ENCODE results near the gene CLEC2L. TPM values are rescaled to one million over a fixed set of nuclear protein-coding genes. Genes with fewer than 3 reads are reported as not detected.
A peak's percentile ranks its signal among the peaks of the same experiment; 100 is the strongest.

The CLEC2L gene
- total and polyA plus RNA-seq, 2 of the 4 experiments (the other 2 are of a cell fraction), result not detected

- Histone ChIP-seq H2BK15ac (ENCODE audit: low read depth, low read length) (no peak overlapping the region), H3K9me3 (ENCODE audit: control insufficient read depth, insufficient read depth, low read length) (no peaks in the 10 kb centered on the region), H2BK120ac (ENCODE audit: low read depth, low read length) (no peak overlapping the region), H2AK5ac (ENCODE audit: low read depth, low read length) (no peak overlapping the region), H4K5ac (ENCODE audit: low read depth, low read length) (no peak overlapping the region), H3K36me3 (ENCODE audit: control insufficient read depth, insufficient read depth, low read length) (peaks cover 6% of the 10 kb centered on the region; the same call in 1 of the 2 replicates), H3K4ac (ENCODE audit: low read depth, low read length) (no peak overlapping the region), H3K27me3 (ENCODE audit: control insufficient read depth, insufficient read depth, low read length) (peaks cover 13% of the 10 kb centered on the region; the same call in 1 of the 2 replicates), H3K14ac (replicated peaks; ENCODE audit: low read depth, low read length) (no peak overlapping the region), H3K18ac (ENCODE audit: low read depth, low read length) (no peak overlapping the region), H3K9me1 (ENCODE audit: insufficient read depth, low read length) (peaks cover 4% of the 10 kb centered on the region; the same call in 1 of the 2 replicates), H3K79me1 (ENCODE audit: low read depth in 1 of 2, low read length in 2 of 2) (no peaks in the 10 kb centered on the region), H3K23ac (ENCODE audit: low read depth, low read length) (no peak overlapping the region), H2AK9ac (replicated peaks; ENCODE audit: low read depth, low read length, poor library complexity) (no peak overlapping the region), H3K4me3 (ENCODE audit: insufficient read depth, low read depth, low read length) (no peak overlapping the region), H3K4me2 (ENCODE audit: low read depth, low read length) (no peak overlapping the region), H2BK5ac (ENCODE audit: low read depth, low read length, poor library complexity, severe bottlenecking) (no peak overlapping the region), H3K27ac (ENCODE audit: insufficient read depth, low read length) (no peak overlapping the region), H3K9ac (ENCODE audit: low read depth, low read length) (no peak overlapping the region), H4K20me1 (ENCODE audit: insufficient read depth, low read length) (peaks cover 5% of the 10 kb centered on the region; the same call in 1 of the 2 replicates), H2AFZ (replicated peaks; ENCODE audit: low read length, poor library complexity) (no peak overlapping the region), H4K91ac (ENCODE audit: insufficient read depth, low read depth, low read length) (no peak overlapping the region), H3K56ac (ENCODE audit: extremely low read depth, insufficient read depth, low read length) (no peak overlapping the region), H2BK20ac (ENCODE audit: low read depth, low read length) (no peak overlapping the region), H3K4me1 (ENCODE audit: control insufficient read depth, insufficient read depth, low read length) (no peaks in the 10 kb centered on the region), H4K8ac (ENCODE audit: low read depth in 2 of 2, low read length in 2 of 2) (no peak overlapping the region)
- DNase-seq, result no peak
- ChIA-PET POLR2A (ENCODE audit: unreplicated experiment) (no interaction called here), CTCF (interaction anchor here (0.8 kb wide), 2 partner anchors 20 to 22 kb away, joined by 3 to 5 read pairs; no protein-coding TSS in a partner anchor)
- in situ Hi-C loops (cut with MboI; ENCODE audit: low sequenced_read_pairs), result no loop called here
- TF ChIP-seq, protein P1, sequence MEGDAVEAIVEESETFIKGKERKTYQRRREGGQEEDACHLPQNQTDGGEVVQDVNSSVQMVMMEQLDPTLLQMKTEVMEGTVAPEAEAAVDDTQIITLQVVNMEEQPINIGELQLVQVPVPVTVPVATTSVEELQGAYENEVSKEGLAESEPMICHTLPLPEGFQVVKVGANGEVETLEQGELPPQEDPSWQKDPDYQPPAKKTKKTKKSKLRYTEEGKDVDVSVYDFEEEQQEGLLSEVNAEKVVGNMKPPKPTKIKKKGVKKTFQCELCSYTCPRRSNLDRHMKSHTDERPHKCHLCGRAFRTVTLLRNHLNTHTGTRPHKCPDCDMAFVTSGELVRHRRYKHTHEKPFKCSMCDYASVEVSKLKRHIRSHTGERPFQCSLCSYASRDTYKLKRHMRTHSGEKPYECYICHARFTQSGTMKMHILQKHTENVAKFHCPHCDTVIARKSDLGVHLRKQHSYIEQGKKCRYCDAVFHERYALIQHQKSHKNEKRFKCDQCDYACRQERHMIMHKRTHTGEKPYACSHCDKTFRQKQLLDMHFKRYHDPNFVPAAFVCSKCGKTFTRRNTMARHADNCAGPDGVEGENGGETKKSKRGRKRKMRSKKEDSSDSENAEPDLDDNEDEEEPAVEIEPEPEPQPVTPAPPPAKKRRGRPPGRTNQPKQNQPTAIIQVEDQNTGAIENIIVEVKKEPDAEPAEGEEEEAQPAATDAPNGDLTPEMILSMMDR (conservative IDR thresholded peaks at IDR 0.05; ENCODE audit: low read depth, low read length), result 0 out of 2 replicates have a peak, but pooled peaks have one; percentile 3
- TF ChIP-seq, protein P2, sequence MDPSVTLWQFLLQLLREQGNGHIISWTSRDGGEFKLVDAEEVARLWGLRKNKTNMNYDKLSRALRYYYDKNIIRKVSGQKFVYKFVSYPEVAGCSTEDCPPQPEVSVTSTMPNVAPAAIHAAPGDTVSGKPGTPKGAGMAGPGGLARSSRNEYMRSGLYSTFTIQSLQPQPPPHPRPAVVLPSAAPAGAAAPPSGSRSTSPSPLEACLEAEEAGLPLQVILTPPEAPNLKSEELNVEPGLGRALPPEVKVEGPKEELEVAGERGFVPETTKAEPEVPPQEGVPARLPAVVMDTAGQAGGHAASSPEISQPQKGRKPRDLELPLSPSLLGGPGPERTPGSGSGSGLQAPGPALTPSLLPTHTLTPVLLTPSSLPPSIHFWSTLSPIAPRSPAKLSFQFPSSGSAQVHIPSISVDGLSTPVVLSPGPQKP (IDR thresholded peaks at IDR 0.05; ENCODE audit: borderline replicate concordance, low read depth, low read length), result no peak
- no peak for TF ChIP-seq MAFK (IDR thresholded peaks at IDR 0.05; ENCODE audit: low read depth, low read length)
- intact Hi-C loops (cut with micrococcal nuclease), result no loop called here
- dilution Hi-C loops (cut with HindIII; ENCODE audit: low sequenced_read_pairs, unreplicated experiment), result no loop called here
- ATAC-seq (ENCODE audit: low read depth), result no peak
- BruUV-seq (replicated peaks), result no TSS peak
- WGBS, 2 experiments (ENCODE audit: extremely low coverage in 2 of 2, insufficient read length in 1 of 2), result no CpG with 5 or more reads among the region's 8 CpGs
These were observed 34.5 kb downstream of the CLEC2L start for GRCh38 chr7:139557857-139558581.

Measured in IMR-90 (cell line).